GM21367 (cell line): ENCODE results near the gene ABCA2.

Source experiments
- ATAC-seq: cut with Tn5 transposase; IDR thresholded peaks from one replicate; pipeline ENCODE4 v1.9.1; 2021; ENCODE audit not compliant: unreplicated experiment

Gene ABCA2

GRCh38 chr9:137000177-137000930 is 27.7 kb downstream of the ABCA2 start:
- peak; percentile 57 for ATAC-seq

- ATAC-seq, result no peak
Observed at GRCh38 chr9:136997830-136998234, 30.2 kb downstream of the ABCA2 start.

GRCh38 chr9:136997371-136997770 is 30.7 kb downstream of the ABCA2 start:
- no peak for ATAC-seq

- ATAC-seq, result no peak
Observed at GRCh38 chr9:136996361-136997292, 31.4 kb downstream of the ABCA2 start, which contains the start of gene CLIC3. TSS of gene CLIC3 (minus strand) at chr9:136996568. CDS start at chr9:136996543, 25 bp downstream.

GRCh38 chr9:136995772-136996311 is 32.2 kb downstream of the ABCA2 start:
- ATAC-seq, result no peak

GRCh38 chr9:136995362-136995761 is 32.7 kb downstream of the ABCA2 start:
- ATAC-seq, result no peak

- ATAC-seq, result no peak
Observed at GRCh38 chr9:136994888-136995230, 33.2 kb downstream of the ABCA2 start.

GRCh38 chr9:136994180-136994887 is 33.7 kb downstream of the ABCA2 start:
- ATAC-seq, result no peak

- ATAC-seq, result no peak
Observed at GRCh38 chr9:136992819-136993369, 35.1 kb downstream of the ABCA2 start.

- ATAC-seq, result peak; percentile 66
Observed at GRCh38 chr9:136991993-136992818, 35.8 kb downstream of the ABCA2 start, which contains the start of gene PAXX. TSS of gene PAXX (plus strand) at chr9:136992422. CDS start at chr9:136992444, 22 bp downstream.

- no peak for ATAC-seq
Observed at GRCh38 chr9:136990242-136990911, 37.7 kb downstream of the ABCA2 start.

- ATAC-seq, result no peak
Observed at GRCh38 chr9:136988872-136989271, 39.2 kb downstream of the ABCA2 start.

GRCh38 chr9:136985853-136986252 is 42.2 kb downstream of the ABCA2 start:
- no peak for ATAC-seq

GRCh38 chr9:136985027-136985602 is 42.9 kb downstream of the ABCA2 start:
- ATAC-seq, result no peak

- no peak for ATAC-seq
Observed at GRCh38 chr9:136984464-136985026, 43.5 kb downstream of the ABCA2 start.

GRCh38 chr9:136983656-136984314 is 44.3 kb downstream of the ABCA2 start:
- ATAC-seq, result no peak

- ATAC-seq, result no peak
Observed at GRCh38 chr9:136983167-136983566, 44.9 kb downstream of the ABCA2 start.
